HCT116 (cell line): ENCODE measurements around the gene GTF3C5. TPM values are rescaled to one million over a fixed set of nuclear protein-coding genes. Genes with fewer than 3 reads are reported as not detected.

ENCODE experiments used
- ATAC-seq: fragments of 200-7000 bp; cut with Tn5 transposase; 2 replicates; pipeline ENCODE4 v1.9.1; 2020; ENCODE audit warnings: mild to moderate bottlenecking, moderate library complexity
- BruUV-seq: library from RNA; stranded (reverse); fragments of 400-500 nt; replicated peaks from 2 replicates; lab custom pipeline; 2021; lab: Mats Ljungman, UMichigan
- CTCF ChIA-PET: fragments of 300-600 bp; sonication (Branson Sonifier 250); formaldehyde crosslinking; loops from one replicate; lab custom pipeline; 2021; ENCODE audit warnings: antibody characterized with exemption; lab: Charles Lee
- POLR2A ChIA-PET: fragments of 300-600, 350-600 bp; sonication (Branson Sonifier 250); formaldehyde crosslinking; loops from one replicate; lab custom pipeline; 2021; ENCODE audit warnings: antibody characterized with exemption; lab: Charles Lee
- RAD21 ChIA-PET, 2 experiments: fragments of 300-600 bp; sonication (Branson Sonifier 250); formaldehyde crosslinking; loops; one replicate each; lab custom pipeline; 2023; ENCODE audit warnings: low total read pairs in 2 of 2; ENCODE audit not compliant: uncharacterized antibody in 2 of 2, unreplicated experiment in 2 of 2, low non-redundant PET in 1 of 2; lab: Charles Lee
- DNase-seq: peaks from one replicate; pipeline ENCODE4 v3.0.0-alpha.2; 2010; ENCODE audit warnings: low read depth, low spot score
- H2AFZ ChIP-seq: fragments of 200-600 bp; shearing (Covaris generic), sonication (generic); 2 replicates; pipeline ENCODE4 v1.6.1; 2017; ENCODE audit warnings: low read depth, mixed run types, mixed read lengths, antibody characterized with exemption, low read length; ENCODE audit not compliant: poor library complexity, severe bottlenecking
- H3K27ac ChIP-seq: 2 replicates; pipeline ENCODE4 v1.5.1; 2012; ENCODE audit warnings: low read depth, low read length
- H3K27me3 ChIP-seq: fragments of 200-600 bp; sonication (generic); 2 replicates; pipeline ENCODE4 v1.6.1; 2016; ENCODE audit warnings: mixed run types, low read length, mixed read lengths; ENCODE audit not compliant: insufficient read depth
- H3K36me3 ChIP-seq, 2 experiments: fragments of 200-500 bp in 1 of 2; fragments of 200-600 bp in 1 of 2; sonication (Bioruptor generic) in 1 of 2; sonication (generic) in 1 of 2; 2 replicates each; pipeline versions ENCODE4 v1.5.1 to v1.6.1; 2014 to 2016; ENCODE audit warnings: low read length in 2 of 2, inconsistent platforms in 1 of 2, mixed read lengths in 1 of 2, mixed run types in 1 of 2; ENCODE audit not compliant: insufficient read depth in 2 of 2, control insufficient read depth in 1 of 2
- H3K4me1 ChIP-seq, 2 experiments: fragments of 200-600 bp in 1 of 2; sonication (generic) in 1 of 2; 2 replicates each; pipeline versions ENCODE4 v1.5.1 to v1.6.1; 2012 to 2017; ENCODE audit warnings: low read length in 2 of 2, inconsistent platforms in 1 of 2, mild to moderate bottlenecking in 1 of 2, mixed read lengths in 1 of 2, mixed run types in 1 of 2, moderate library complexity in 1 of 2; ENCODE audit not compliant: insufficient read depth in 2 of 2, control insufficient read depth in 1 of 2
- H3K4me2 ChIP-seq: fragments of 200-600 bp; sonication (generic); 2 replicates; pipeline ENCODE4 v1.6.1; 2017; ENCODE audit warnings: mixed run types, low read length, mixed read lengths
- H3K4me3 ChIP-seq, 2 experiments: fragments of 200-600 bp in 1 of 2; sonication (generic) in 1 of 2; replicated peaks in 1 of 2; 2 replicates each; pipeline ENCODE4 v1.5.1; 2011 to 2016; ENCODE audit warnings: low read length in 2 of 2, control low read depth in 1 of 2, low read depth in 1 of 2, mild to moderate bottlenecking in 1 of 2, mixed read lengths in 1 of 2, mixed run types in 1 of 2
- H3K79me2 ChIP-seq: fragments of 200-600 bp; sonication (generic); 2 replicates; pipeline ENCODE4 v1.6.1; 2017; ENCODE audit warnings: mild to moderate bottlenecking, mixed run types, low read length, moderate library complexity, mixed read lengths; ENCODE audit not compliant: insufficient read depth
- H3K9ac ChIP-seq: fragments of 200-600 bp; sonication (generic); 2 replicates; pipeline ENCODE4 v1.6.1; 2016; ENCODE audit warnings: low read length, mixed read lengths
- H3K9me2 ChIP-seq: fragments of 200-600 bp; sonication (generic), shearing (Covaris generic); 2 replicates; pipeline ENCODE4 v1.6.1; 2017; ENCODE audit warnings: mixed run types, mild to moderate bottlenecking, moderate library complexity; ENCODE audit not compliant: insufficient read depth
- H3K9me3 ChIP-seq, 2 experiments: fragments of 200-500 bp in 1 of 2; fragments of 200-600 bp in 1 of 2; sonication (Bioruptor generic) in 1 of 2; sonication (generic) in 1 of 2; 2 replicates each; pipeline ENCODE4 v1.6.1; 2014 to 2017; ENCODE audit warnings: low read length in 2 of 2, mixed read lengths in 2 of 2, inconsistent platforms in 1 of 2, low read depth in 1 of 2, mild to moderate bottlenecking in 1 of 2, mixed run types in 1 of 2, moderate library complexity in 1 of 2; ENCODE audit not compliant: control insufficient read depth in 1 of 2, insufficient read depth in 1 of 2
- H4K20me1 ChIP-seq: fragments of 200-600 bp; sonication (generic), shearing (Covaris generic); 2 replicates; pipeline ENCODE4 v1.6.1; 2017; ENCODE audit warnings: mixed run types, mild to moderate bottlenecking, moderate library complexity; ENCODE audit not compliant: insufficient read depth
- CBX3 ChIP-seq: IDR thresholded peaks from 2 replicates; pipeline ENCODE4 v1.6.1; 2012; ENCODE audit warnings: low read depth
- CEBPB ChIP-seq: IDR thresholded peaks from 2 replicates; pipeline ENCODE4 v1.6.1; 2012; ENCODE audit warnings: low read depth
- CTCF ChIP-seq, 3 experiments: fragments of 200-600 bp in 1 of 3; sonication (generic) in 1 of 3; IDR thresholded peaks in 2 of 3; conservative IDR thresholded peaks in 1 of 3; 2 replicates each; pipeline ENCODE4 v1.5.1; 2012 to 2017; ENCODE audit warnings: low read depth in 2 of 3, low read length in 2 of 3, antibody characterized with exemption in 1 of 3, borderline replicate concordance in 1 of 3, control low read depth in 1 of 3, mild to moderate bottlenecking in 1 of 3, mixed read lengths in 1 of 3, mixed run types in 1 of 3, moderate library complexity in 1 of 3; ENCODE audit not compliant: insufficient read depth in 1 of 3
- EGR1 ChIP-seq: IDR thresholded peaks from 2 replicates; pipeline ENCODE4 v1.6.1; 2012; ENCODE audit warnings: low read depth
- EZH2 ChIP-seq: fragments of 200-600 bp; sonication (generic); IDR thresholded peaks from 2 replicates; pipeline ENCODE4 v1.6.1; 2017; ENCODE audit warnings: antibody characterized with exemption, mixed run types
- FOSL1 ChIP-seq: IDR thresholded peaks from 2 replicates; pipeline ENCODE4 v1.6.1; 2012; ENCODE audit warnings: low read depth
- POLR2AphosphoS5 ChIP-seq: IDR thresholded peaks from 2 replicates; pipeline ENCODE4 v1.6.1; 2011; ENCODE audit warnings: mild to moderate bottlenecking, low read depth, low read length, moderate library complexity
- REST ChIP-seq: IDR thresholded peaks from 2 replicates; pipeline ENCODE4 v1.6.1; 2012; ENCODE audit warnings: low read depth
- SIN3A ChIP-seq: IDR thresholded peaks from 2 replicates; pipeline ENCODE4 v1.6.1; 2012; ENCODE audit warnings: low read depth
- SRF ChIP-seq: IDR thresholded peaks from 2 replicates; pipeline ENCODE4 v1.6.1; 2012; ENCODE audit warnings: low read depth
- ZBTB33 ChIP-seq: IDR thresholded peaks from 2 replicates; pipeline ENCODE4 v1.6.1; 2011; ENCODE audit warnings: mild to moderate bottlenecking, low read length, moderate library complexity; ENCODE audit not compliant: insufficient replicate concordance; ENCODE audit errors: extremely low read depth
- ZNF274 ChIP-seq: fragments of 200-500 bp; sonication (Bioruptor generic); IDR thresholded peaks from 2 replicates; pipeline ENCODE4 v1.6.1; 2014; ENCODE audit warnings: mild to moderate bottlenecking, low read depth, low read length, inconsistent platforms
- intact Hi-C: fragments of 100-400 bp; cut with micrococcal nuclease; formaldehyde crosslinking; loops from 2 replicates; pipeline ENCODE4 v1.10.0; 2022
- total RNA-seq: library from RNA; stranded (reverse); gene quantifications from one replicate; pipeline ENCODE4 v1.2.1, GENCODE V29; 2021; ENCODE audit not compliant: unreplicated experiment

The GTF3C5 gene
- total RNA-seq, 1 experiment from 2014 or later, result 95.1 TPM

- intact Hi-C loops, result no loop called here
- peaks cover 7% of the 10 kb centered on the region; the same call in 1 of the 2 replicates for H3K27me3 ChIP-seq
- DNase-seq (no peak), ATAC-seq (no peak)
- no peak overlapping the region for H3K9ac ChIP-seq
- H3K9me2 ChIP-seq, result no peaks in the 10 kb centered on the region
- no peak overlapping the region for H2AFZ ChIP-seq
- CTCF ChIA-PET, result no interaction called here
- no peaks in the 10 kb centered on the region for H3K9me3 ChIP-seq
- H3K79me2 ChIP-seq, result no peaks in the 10 kb centered on the region
- no peak overlapping the region for H3K4me2 ChIP-seq
- POLR2A ChIA-PET, result no interaction called here
- BruUV-seq, result no TSS peak
- TF ChIP-seq POLR2AphosphoS5, result no peak
- no peak for TF ChIP-seq SIN3A
- TF ChIP-seq REST, result no peak
- TF ChIP-seq ZBTB33, result no peak
- no peak for TF ChIP-seq FOSL1
- no peak for TF ChIP-seq EZH2
- TF ChIP-seq EGR1, result no peak
- no peak for TF ChIP-seq SRF
- TF ChIP-seq ZNF274, result no peak
- TF ChIP-seq CTCF (IDR thresholded peaks at IDR 0.05 in 2 of 3, conservative IDR thresholded peaks at IDR 0.05 in 1 of 3; ENCODE audit: borderline replicate concordance in 1 of 3, insufficient read depth in 1 of 3, low read depth in 2 of 3, low read length in 2 of 3), result no peak
- TF ChIP-seq CEBPB, result no peak
- no peak for TF ChIP-seq CBX3
- H3K36me3 ChIP-seq, result no peaks in the 10 kb centered on the region
- H3K27ac ChIP-seq, result no peak overlapping the region
- H4K20me1 ChIP-seq, result no peaks in the 10 kb centered on the region
- no peak overlapping the region for H3K4me3 ChIP-seq
- H3K4me1 ChIP-seq, result peaks cover 0 to 5% of the 10 kb centered on the region in 2 experiments; a peak in 2 of 4 replicates
- RAD21 ChIA-PET, result no interaction called here
Measured at GRCh38 chr9:132993511-132993939, 37.3 kb upstream of the GTF3C5 start.
